Left kidney (tissue), 2 donors: ENCODE data around the gene MIOS. TPM values are rescaled to one million over a fixed set of nuclear protein-coding genes. Genes with fewer than 3 reads are reported as not detected.
"Not testable (repeated sequence)": the region's sequence is repeated elsewhere in the genome, so short reads cannot be mapped to it uniquely, and the experiment has no call there.

Experiments used
- DNase-seq: peaks from one replicate; pipeline ENCODE4 v3.0.0-alpha.2; 2013
- polyA plus RNA-seq: library from polyadenylated mRNA; unstranded; fragments of 120-200 nt; gene quantifications from one replicate; pipeline ENCODE4 v1.2.1, GENCODE V29; 2013; ENCODE audit not compliant: insufficient read length

The MIOS gene
- polyA plus RNA-seq, 1 donor = 56.6 TPM

- DNase-seq = no peak
These were observed 80.9 kb downstream of the MIOS start for GRCh38 chr7:7647495-7648036.

- no peak for DNase-seq
These were observed 84.1 kb downstream of the MIOS start for GRCh38 chr7:7650682-7651206.

- DNase-seq = no peak
These were observed 84.8 kb downstream of the MIOS start for GRCh38 chr7:7651479-7651878.

- DNase-seq = no peak
These were observed 86.3 kb downstream of the MIOS start for GRCh38 chr7:7652798-7653540.

GRCh38 chr7:7653593-7654187 lies 87.0 kb downstream of the MIOS start:
- no peak for DNase-seq

- DNase-seq = no peak
These were observed 88.5 kb downstream of the MIOS start for GRCh38 chr7:7654964-7655715.

- not testable (repeated sequence) for DNase-seq
These were observed 89.8 kb downstream of the MIOS start for GRCh38 chr7:7656459-7656858.

Other genes starting within 250 kb of the MIOS start
- 11.9 TPM for gene COL28A1, start 31.0 kb upstream of the MIOS start, polyA plus RNA-seq
- gene UMAD1, start 73.9 kb downstream of the MIOS start, polyA plus RNA-seq = 19.2 TPM
- gene RPA3, start 151.7 kb downstream of the MIOS start, polyA plus RNA-seq = 61.9 TPM